GM10248 (cell line): ENCODE results near the gene PRDM16.
"Not testable (repeated sequence)": the region's sequence is repeated elsewhere in the genome, so short reads cannot be mapped to it uniquely, and the experiment has no call there.

Source experiments
- CTCF ChIA-PET: fragments of 300-600 bp; sonication (Branson Sonifier 250); formaldehyde crosslinking; extraction: SDS; loops from one replicate; lab custom pipeline; 2021; ENCODE audit warnings: antibody characterized with exemption; lab: Yijun Ruan, JAX
- POLR2A ChIA-PET: fragments of 350-650 bp; sonication (Branson Sonifier 250); formaldehyde crosslinking; extraction: SDS; loops from one replicate; lab custom pipeline; 2020; ENCODE audit warnings: antibody characterized with exemption; lab: Yijun Ruan, JAX
- DNase-seq: peaks from one replicate; pipeline ENCODE4 v3.0.0; 2012; ENCODE audit errors: extremely low spot score
- TF ChIP-seq, protein P1 (sequence below): IDR thresholded peaks from 2 replicates; pipeline ENCODE4 v1.5.1; 2012; ENCODE audit warnings: mild to moderate bottlenecking, low read depth; ENCODE audit errors: extremely low read depth, missing control alignments, control extremely low read depth

PRDM16 gene

GRCh38 chr1:3235496-3235895 lies 166.5 kb downstream of the PRDM16 start:
- DNase-seq, result no peak
- TF ChIP-seq, protein P1, sequence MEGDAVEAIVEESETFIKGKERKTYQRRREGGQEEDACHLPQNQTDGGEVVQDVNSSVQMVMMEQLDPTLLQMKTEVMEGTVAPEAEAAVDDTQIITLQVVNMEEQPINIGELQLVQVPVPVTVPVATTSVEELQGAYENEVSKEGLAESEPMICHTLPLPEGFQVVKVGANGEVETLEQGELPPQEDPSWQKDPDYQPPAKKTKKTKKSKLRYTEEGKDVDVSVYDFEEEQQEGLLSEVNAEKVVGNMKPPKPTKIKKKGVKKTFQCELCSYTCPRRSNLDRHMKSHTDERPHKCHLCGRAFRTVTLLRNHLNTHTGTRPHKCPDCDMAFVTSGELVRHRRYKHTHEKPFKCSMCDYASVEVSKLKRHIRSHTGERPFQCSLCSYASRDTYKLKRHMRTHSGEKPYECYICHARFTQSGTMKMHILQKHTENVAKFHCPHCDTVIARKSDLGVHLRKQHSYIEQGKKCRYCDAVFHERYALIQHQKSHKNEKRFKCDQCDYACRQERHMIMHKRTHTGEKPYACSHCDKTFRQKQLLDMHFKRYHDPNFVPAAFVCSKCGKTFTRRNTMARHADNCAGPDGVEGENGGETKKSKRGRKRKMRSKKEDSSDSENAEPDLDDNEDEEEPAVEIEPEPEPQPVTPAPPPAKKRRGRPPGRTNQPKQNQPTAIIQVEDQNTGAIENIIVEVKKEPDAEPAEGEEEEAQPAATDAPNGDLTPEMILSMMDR, result no peak
- POLR2A ChIA-PET, result no interaction called here
- CTCF ChIA-PET, result no interaction called here

DNA sequence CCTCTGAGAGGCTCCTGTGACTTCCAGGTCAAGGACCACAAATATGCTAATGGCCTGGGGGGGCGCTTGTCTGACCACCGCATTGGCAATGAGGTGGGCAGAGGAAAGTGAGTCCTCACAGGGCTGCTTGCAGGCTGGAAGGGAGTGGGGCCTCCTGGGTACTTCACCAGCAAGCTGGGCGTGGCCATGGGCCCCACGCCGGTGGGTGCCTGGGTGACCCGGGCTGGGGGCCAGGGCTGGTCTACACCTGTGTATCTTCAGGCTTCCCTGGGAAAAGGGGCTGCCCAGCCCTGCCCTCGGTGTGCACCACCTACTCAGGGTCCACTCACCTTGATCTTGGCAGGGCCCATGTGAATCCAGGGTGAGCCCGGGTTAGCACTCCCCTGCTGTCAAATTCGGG lies 167.4 kb downstream of the PRDM16 start:
- DNase-seq, result no peak
- CTCF ChIA-PET, result no interaction called here
- POLR2A ChIA-PET, result no interaction called here
- TF ChIP-seq, protein P1, result no peak

DNA sequence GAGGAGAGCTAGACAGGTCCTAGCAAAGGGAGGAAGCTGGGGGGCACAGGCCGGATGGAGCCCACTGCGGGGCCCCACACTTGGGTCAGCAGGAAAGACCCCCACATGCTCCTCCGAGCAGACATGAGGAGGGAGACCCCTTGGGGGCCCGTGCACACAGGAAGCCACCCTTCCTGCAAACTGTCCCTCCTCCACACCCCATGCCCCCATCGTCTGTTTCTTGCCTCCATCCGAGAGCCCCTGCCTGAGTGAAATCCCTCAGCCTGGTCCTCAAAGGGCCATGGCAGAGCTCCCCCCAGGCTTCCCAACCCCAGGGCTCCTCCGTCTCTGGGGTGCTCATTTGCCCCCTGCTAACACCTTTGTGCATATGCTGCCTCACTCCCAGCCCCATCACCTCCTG lies 168.0 kb downstream of the PRDM16 start:
- POLR2A ChIA-PET, result no interaction called here

GRCh38 chr1:3237570-3237969 lies 168.6 kb downstream of the PRDM16 start:
- ChIA-PET POLR2A (no interaction called here), CTCF (no interaction called here)
- TF ChIP-seq, protein P1, result no peak
- DNase-seq, result no peak

More for the DNA sequence above, 168.0 kb downstream of the PRDM16 start:
- CTCF ChIA-PET, result no interaction called here
- DNase-seq, result no peak
- TF ChIP-seq, protein P1, result no peak

GRCh38 chr1:3237994-3238702 lies 169.1 kb downstream of the PRDM16 start:
- DNase-seq, result no peak
- POLR2A ChIA-PET, result no interaction called here
- TF ChIP-seq, protein P1, result no peak
- CTCF ChIA-PET, result interaction anchor here (0.6 kb wide), 1 partner anchor 9 kb away, joined by 3 read pairs; no protein-coding TSS in a partner anchor

DNA sequence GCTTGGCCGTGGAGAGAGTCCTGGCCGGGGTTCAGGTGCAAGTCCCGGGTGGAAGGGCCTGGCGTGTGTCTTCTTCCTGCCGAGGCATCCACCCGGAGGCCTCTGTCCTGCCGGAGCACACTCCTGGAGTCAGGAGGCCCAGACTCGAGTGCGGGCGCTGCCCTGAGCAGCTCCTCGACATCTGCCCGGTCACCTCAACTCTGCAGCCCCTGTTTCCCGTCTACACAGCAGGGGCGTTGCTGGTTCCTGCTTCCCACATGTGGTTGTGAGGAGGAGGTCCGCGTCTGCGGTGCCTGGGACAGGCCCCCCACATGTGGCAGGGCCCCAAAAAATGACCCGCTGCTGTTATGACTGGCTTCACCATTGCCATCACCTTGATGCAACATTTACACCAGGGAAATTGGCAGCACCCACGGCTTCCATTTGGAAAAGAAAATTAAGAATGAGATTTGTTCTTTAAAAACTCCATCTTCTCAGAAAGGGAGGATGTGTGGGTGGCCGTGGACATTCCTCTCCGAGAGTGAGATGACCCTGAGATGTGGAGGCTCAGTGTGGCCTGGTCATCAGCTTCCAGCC lies 169.8 kb downstream of the PRDM16 start:
- ChIA-PET CTCF (interaction anchor here (0.6 kb wide), 1 partner anchor 10 kb away, joined by 3 read pairs; no protein-coding TSS in a partner anchor), POLR2A (no interaction called here)
- TF ChIP-seq, protein P1, result no peak
- DNase-seq, result no peak

DNA sequence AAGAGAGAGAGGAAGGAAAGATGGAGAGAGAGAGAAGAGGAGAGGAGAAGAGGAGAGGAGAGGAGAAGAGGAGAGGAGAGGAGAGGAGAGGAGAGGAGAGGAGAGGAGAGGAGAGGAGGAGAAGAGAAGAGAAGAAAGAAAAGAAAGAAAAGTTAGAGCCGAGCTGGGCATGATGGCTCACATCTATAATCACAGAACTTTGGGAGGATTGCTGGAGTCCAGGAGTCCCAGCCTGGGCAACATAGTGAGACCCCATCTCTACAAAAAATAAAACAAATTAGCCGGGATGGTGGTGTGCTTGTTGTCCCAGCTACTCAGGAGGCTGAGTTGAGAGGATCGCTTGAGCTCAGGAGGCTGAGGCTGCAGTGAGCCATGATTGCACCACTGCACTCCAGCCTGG lies 171.0 kb downstream of the PRDM16 start:
- POLR2A ChIA-PET, DNase-seq, CTCF ChIA-PET: not testable (repeated sequence)
